ENCODE measurements around the gene INTS7. TPM values are rescaled to one million over a fixed set of nuclear protein-coding genes. Genes with fewer than 3 reads are reported as not detected.

The INTS7 gene
- total and polyA plus RNA-seq, 2 of the 4 experiments (the other 2 are of a cell fraction), result 8.3 to 24.9 TPM

- CTCF ChIA-PET, result interaction anchor here (0.5 to 0.6 kb wide), 2 partner anchors 64 to 301 kb away, joined by 3 read pairs; no protein-coding TSS in a partner anchor
- dilution Hi-C loops (cut with HindIII; ENCODE audit: low sequenced_read_pairs, unreplicated experiment), result no loop called here
- WGBS, 2 experiments (ENCODE audit: extremely low coverage in 2 of 2, insufficient read length in 1 of 2), result no CpG with 5 or more reads among the region's 2 CpGs
Measured at GRCh38 chr1:211903490-211904245, 131.7 kb downstream of the INTS7 start.

More at GRCh38 chr1:211903490-211904245, 131.7 kb downstream of the INTS7 start:
- BruUV-seq (replicated peaks), result no TSS peak
- no peak overlapping the region for H4K91ac ChIP-seq (ENCODE audit: insufficient read depth, low read depth, low read length)
- H3K4ac ChIP-seq (ENCODE audit: low read depth, low read length), result no peak overlapping the region
- H2BK5ac ChIP-seq (ENCODE audit: low read depth, low read length, poor library complexity, severe bottlenecking), result no peak overlapping the region
- H3K36me3 ChIP-seq (ENCODE audit: control insufficient read depth, insufficient read depth, low read length), result no peaks in the 10 kb centered on the region
- peaks cover 2% of the 10 kb centered on the region; the same call in 1 of the 2 replicates for H3K9me3 ChIP-seq (ENCODE audit: control insufficient read depth, insufficient read depth, low read length)
- H2AK5ac ChIP-seq (ENCODE audit: low read depth, low read length), result no peak overlapping the region
- no peak overlapping the region for H2BK15ac ChIP-seq (ENCODE audit: low read depth, low read length)
- in situ Hi-C loops (cut with MboI; ENCODE audit: low sequenced_read_pairs) (no loop called here), intact Hi-C loops (cut with micrococcal nuclease) (no loop called here)
- no peaks in the 10 kb centered on the region for H4K20me1 ChIP-seq (ENCODE audit: insufficient read depth, low read length)
- no peak overlapping the region for H3K23ac ChIP-seq (ENCODE audit: low read depth, low read length)
- H3K4me2 ChIP-seq (ENCODE audit: low read depth, low read length), result no peak overlapping the region
- H3K9me1 ChIP-seq (ENCODE audit: insufficient read depth, low read length), result no peaks in the 10 kb centered on the region
- ATAC-seq (ENCODE audit: low read depth) (no peak), DNase-seq (no peak)
- H3K79me1 ChIP-seq (ENCODE audit: low read depth in 1 of 2, low read length in 2 of 2), result no peaks in the 10 kb centered on the region
- no peak overlapping the region for H2AK9ac ChIP-seq (replicated peaks; ENCODE audit: low read depth, low read length, poor library complexity)
- H3K27me3 ChIP-seq (ENCODE audit: control insufficient read depth, insufficient read depth, low read length), result peaks cover 6% of the 10 kb centered on the region
- H2AFZ ChIP-seq (replicated peaks; ENCODE audit: low read length, poor library complexity), result no peak overlapping the region
- H3K9ac ChIP-seq (ENCODE audit: low read depth, low read length), result no peak overlapping the region
- no peak for TF ChIP-seq RCOR1 (IDR thresholded peaks at IDR 0.05; ENCODE audit: insufficient replicate concordance, low read length)
- no peak for TF ChIP-seq MAZ (IDR thresholded peaks at IDR 0.05; ENCODE audit: borderline replicate concordance, low read depth, low read length)
- no peak for TF ChIP-seq FOS (IDR thresholded peaks at IDR 0.05; ENCODE audit: low read depth, low read length)
- TF ChIP-seq MAFK (IDR thresholded peaks at IDR 0.05; ENCODE audit: low read depth, low read length), result no peak
- TF ChIP-seq RAD21 (IDR thresholded peaks at IDR 0.05; ENCODE audit: low read length), result no peak
- TF ChIP-seq CEBPB (IDR thresholded peaks at IDR 0.05; ENCODE audit: low read depth, low read length), result no peak
- no peak for TF ChIP-seq ELK1 (IDR thresholded peaks at IDR 0.05; ENCODE audit: borderline replicate concordance, low read depth, low read length)
- TF ChIP-seq USF2 (IDR thresholded peaks at IDR 0.05; ENCODE audit: low read depth, low read length), result no peak
- no peak for TF ChIP-seq SMC3 (IDR thresholded peaks at IDR 0.05; ENCODE audit: low read depth, low read length)
- TF ChIP-seq RFX5 (IDR thresholded peaks at IDR 0.05; ENCODE audit: low read depth, low read length), result no peak
- TF ChIP-seq BHLHE40 (IDR thresholded peaks at IDR 0.05; ENCODE audit: low read depth, low read length), result no peak
- no peak overlapping the region for H4K5ac ChIP-seq (ENCODE audit: low read depth, low read length)
- H2BK20ac ChIP-seq (ENCODE audit: low read depth, low read length), result no peak overlapping the region
- no peak overlapping the region for H3K18ac ChIP-seq (ENCODE audit: low read depth, low read length)
- POLR2A ChIA-PET (ENCODE audit: unreplicated experiment), result no interaction called here
- no peak overlapping the region for H4K8ac ChIP-seq (ENCODE audit: low read depth in 2 of 2, low read length in 2 of 2)
- no peak overlapping the region for H2BK120ac ChIP-seq (ENCODE audit: low read depth, low read length)
- no peak overlapping the region for H3K4me3 ChIP-seq (ENCODE audit: insufficient read depth, low read depth, low read length)
- no peaks in the 10 kb centered on the region for H3K4me1 ChIP-seq (ENCODE audit: control insufficient read depth, insufficient read depth, low read length)
- no peak overlapping the region for H3K27ac ChIP-seq (ENCODE audit: insufficient read depth, low read length)
- no peak overlapping the region for H3K56ac ChIP-seq (ENCODE audit: extremely low read depth, insufficient read depth, low read length)
- H3K14ac ChIP-seq (replicated peaks; ENCODE audit: low read depth, low read length), result no peak overlapping the region

All from IMR-90 (cell line).